DMS 273 (cell line): Measurements from ENCODE around the gene CHST1.

Experiments used
- DNase-seq: peaks from one replicate; lab custom pipeline; 2025; ENCODE audit not compliant: unreplicated experiment; lab: John Stamatoyannopoulos, UW

The CHST1 gene

DNA sequence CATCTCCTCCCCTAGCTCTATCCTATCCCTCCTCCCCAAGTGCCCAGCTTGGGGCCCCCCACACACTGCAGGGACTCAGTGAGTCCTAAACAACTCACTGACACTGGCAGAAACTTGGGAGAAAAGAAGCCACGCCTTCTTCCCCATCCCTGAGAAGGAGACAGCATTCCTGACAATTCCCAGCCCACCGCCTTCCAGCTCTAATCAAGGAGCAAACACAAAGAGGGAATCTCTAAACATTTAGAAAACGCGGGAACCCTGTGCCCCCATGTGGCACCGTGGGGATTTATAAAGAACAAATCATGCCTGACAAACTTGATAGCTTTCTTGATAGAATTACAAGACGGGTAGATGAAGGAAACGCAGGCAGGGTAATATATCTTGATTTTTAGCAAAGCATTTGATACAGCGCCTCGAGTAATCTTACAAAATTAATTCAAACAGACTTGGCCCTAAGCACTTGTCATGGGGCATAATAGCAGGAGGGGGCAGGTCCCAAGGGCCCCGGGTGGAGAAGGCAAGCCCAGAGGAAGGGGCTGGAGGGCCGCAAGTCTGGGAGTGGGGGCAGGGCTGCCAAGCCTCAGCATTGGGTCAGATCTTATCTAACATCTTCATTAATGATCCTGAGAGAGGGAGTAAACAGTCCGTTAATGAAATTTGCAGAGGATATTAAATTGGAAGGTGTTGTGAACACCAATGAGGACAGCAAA lies 4.5 kb downstream of the CHST1 start:
- DNase-seq, result no peak

DNA sequence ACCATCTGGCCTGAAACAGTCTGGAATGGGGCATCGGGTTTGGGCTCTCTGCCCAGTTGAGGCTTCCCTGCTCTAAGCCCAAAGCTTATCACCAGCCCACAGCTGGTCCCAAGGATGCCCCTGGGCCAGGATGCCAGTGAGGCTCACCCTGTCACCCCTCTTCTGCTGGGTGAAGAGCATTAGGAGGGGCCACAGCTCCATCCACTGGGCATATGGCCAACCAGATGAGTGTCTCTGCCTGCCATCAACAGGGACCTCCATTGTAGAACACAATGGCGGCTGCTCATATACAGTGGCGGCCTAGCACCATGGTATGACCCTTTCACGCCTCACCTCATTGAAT lies 5.6 kb downstream of the CHST1 start:
- peak; percentile 50 for DNase-seq

DNA sequence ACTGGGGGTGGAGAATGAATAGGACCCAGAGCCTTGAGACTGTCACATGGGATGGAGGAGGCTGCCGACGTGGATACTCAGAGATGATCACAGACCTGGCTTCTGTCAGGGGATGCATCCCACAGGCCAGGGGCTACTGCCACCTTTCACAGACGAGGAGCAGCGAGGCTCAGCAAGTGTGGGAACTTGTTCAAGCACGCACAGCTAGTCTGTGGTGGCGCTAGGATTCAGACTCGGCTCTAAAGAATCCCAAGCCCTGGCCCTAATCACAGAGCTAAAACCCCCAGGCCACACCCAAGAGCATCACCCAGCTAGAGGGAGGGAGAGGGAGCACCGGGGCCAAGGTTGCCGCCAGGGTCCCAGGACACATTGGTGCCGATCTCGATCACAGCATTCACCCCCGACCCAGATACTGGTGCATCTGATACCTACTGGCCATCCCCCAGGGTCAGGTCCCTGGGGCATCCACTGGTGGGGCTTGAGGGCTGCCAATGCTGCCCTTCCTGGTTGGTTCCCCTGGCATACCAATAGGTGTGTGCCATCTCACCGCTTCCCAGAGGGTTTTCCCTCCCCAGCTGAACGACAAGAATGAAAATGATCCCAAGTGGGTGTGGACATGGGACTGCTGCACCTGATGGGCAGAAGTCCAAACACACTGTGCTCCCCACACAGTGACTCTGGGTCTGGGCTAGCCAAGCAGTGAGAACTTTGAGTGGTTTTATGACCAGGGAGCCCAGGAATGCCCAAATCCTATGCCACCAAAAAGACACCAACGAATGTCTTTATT lies 6.2 kb downstream of the CHST1 start:
- DNase-seq, result no peak

DNA sequence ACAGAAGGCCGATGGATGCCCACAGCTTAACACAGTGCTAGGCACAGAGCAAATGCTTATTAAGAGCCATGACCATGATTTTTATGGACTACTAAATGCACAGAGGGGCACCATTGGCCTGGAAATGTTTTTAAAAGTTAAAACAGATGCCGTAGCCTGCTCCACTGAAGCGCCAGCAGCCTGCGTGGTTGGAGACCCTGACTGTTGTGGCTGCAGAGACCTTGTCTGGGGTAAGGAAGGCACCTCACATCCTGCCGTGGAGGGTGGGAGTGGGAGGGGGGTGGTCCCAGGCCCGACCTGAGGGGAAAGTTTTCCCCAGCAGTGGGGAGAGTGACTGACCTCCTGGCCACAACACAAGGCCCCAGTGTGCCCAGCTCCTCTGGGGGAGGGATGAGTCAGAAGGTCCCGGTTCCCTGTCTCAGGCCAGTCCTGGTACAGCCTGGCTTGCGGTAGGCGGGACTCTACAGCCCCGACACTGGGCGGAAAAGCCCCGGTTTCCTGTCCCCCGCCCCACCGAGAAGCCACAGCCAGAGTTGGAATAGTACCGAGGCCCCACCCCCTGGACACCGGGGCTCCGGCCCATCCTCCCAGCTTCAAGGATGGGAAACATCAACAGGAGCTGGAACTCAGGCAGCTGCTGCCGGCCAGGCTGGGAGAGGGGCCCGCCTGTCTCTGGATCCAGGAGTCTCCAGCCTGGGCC lies 7.0 kb downstream of the CHST1 start:
- DNase-seq, result peak; percentile 28

DNA sequence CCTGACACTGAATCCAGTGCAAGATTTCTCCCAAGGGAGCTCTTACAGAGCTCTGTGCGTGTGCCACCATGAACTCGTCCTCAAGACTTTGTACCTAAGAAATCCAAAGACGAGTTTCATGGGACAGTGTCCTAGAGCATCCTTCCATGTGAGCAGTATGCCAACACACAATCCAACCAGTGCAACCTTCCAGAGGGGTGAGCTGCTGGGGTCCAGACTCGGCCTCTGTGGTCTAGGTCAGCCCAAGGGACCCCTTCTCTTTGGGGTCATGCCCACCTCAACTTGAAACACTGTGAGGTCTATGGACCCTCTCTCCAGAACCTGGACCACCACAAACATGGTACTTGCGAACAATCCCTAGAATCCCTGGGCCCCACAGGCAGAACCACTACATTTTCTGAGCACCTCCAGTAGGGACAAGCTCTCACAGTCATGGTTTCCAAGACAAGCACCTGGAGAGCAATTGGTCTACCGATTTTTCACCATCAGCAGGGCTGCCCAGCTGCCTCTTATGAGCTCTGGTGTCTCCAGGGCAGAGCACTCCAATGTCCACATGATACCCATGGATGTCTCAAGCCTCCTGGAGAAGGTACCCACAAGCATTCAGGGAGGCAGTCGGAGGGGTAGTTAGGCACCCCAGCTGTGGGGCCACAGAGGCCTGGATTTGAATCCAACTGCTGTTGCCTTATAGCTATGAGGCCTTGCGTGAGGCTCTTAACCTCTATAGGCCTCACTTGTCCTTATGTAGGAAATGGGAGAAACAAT lies 7.7 kb downstream of the CHST1 start:
- DNase-seq, result no peak

DNA sequence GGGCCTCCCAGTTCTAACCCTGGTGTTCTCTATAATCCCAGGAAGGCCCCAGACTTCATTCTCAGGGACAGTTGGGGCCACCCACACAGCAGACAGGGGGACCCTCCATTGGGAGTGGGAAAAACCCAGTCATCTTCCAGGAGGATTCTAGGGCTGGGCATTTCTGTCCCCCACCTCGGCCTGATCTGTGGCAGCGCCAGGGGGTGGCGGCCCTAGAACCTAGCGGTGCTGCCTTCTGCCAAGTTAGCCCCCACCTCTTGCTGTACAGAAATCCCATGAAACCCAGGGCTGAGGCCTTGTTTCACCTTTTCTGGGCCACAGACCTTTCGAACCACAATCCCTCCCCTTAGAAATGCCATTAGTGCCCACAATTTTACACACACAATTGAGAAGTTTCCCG lies 9.6 kb downstream of the CHST1 start:
- no peak for DNase-seq

DNA sequence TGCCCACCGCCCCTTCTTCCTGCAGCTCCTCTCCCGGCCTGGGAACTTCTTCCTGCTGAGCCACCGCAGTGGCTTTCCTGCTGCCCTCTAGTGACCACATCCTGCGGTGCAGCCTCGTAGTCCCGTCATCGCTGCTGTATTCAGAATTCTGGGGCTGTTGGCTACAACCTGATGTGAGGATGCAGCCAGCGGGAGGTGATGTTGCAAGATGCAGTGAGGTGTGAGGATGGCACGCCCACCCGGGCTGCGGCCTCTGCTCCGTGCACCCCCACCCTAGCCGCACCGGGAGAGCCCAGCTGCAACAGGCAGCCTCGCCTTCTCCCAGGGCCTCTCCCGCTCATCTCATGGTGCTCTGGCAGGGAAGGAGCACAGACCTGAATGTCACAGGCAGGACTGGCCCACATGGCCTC lies 10.1 kb downstream of the CHST1 start:
- DNase-seq, result peak; percentile 83

DNA sequence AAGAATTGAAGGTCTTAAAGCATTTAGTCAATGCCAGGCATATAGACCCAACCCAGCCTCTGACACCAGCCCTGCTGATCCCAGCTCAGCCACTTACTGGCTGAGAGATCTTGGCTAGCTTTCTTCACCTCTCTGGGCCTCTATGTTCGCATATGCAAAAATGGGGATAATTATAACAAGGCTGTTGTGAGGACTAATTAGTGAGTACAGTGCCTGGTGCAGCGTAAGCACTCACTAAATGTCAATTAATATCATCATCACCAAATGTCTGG lies 10.5 kb downstream of the CHST1 start:
- DNase-seq, result no peak

DNA sequence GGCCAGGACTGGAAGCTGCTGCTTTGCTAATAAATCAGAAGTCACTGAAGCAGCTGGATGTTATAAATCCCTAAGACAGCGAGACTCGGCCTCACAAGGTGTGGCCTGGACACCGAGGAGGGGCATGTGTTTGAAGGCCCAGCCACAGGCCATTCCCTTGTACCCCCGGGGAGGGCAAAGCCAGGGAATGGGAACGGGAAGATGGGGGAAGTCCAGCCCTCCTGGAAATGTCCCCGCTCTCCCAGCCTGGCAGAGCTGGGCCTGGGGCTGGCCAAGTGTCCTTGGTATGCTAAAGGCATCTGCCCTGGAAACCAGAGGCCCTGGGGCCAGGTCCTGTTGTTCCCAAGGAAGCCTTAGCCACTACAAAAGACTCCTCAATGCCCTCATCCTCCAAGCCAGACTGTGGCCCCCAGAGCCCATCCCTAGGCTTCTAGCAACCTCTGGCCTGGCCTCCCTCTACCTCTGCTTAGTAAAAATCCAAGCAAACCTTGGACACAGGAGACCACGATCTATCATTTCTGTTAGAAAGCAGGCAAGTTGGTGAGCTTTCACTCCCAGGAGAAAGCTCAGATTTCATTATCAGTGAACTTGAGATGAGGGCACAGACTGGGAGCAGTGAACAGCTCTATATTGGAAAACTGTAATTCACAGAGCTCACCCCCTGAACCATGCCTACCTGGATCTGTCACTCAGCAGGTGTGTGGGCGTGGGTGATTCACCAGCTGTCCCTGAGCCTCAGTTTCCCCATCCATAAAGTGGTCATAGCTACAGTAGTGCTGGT lies 11.0 kb downstream of the CHST1 start:
- peak; percentile 31 for DNase-seq

DNA sequence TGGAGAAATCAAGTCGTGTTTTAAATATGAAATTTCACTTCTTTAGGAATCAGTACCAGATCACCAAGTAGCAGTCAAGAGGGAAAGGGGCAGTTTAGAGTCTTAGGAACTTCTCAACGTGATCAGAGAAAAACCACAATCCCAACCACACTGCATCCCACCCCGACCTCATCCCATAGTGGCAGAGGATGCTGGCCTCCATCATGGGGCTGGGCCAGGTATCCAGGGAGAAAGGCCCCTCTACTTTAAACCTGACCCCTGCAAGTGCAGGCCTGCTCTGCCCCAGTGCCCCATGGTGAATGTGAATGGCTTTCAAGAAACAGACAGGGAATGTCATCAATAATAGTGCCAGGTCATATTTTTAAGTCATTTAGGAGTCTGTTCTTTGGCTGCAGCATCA lies 12.1 kb downstream of the CHST1 start:
- DNase-seq, result no peak

DNA sequence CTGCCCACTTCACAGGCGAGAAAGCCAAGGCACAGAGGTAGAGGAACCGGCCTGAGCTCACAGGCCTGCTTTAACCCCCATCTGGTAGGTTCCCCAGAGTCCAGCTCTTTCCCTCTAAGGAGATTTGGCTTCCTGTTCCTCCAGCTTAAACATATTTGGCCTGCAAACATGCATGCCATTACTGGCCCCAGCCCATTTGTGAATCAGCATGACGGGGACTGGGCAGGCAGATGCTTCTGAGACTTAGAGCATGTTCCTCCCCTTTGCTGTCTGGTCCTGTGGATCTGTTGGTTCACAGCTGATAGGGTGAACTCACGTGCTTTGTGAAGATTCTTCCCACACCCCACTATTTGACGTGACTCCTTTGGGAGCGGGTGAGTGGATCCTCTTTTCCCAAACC lies 12.6 kb downstream of the CHST1 start:
- no peak for DNase-seq

DNA sequence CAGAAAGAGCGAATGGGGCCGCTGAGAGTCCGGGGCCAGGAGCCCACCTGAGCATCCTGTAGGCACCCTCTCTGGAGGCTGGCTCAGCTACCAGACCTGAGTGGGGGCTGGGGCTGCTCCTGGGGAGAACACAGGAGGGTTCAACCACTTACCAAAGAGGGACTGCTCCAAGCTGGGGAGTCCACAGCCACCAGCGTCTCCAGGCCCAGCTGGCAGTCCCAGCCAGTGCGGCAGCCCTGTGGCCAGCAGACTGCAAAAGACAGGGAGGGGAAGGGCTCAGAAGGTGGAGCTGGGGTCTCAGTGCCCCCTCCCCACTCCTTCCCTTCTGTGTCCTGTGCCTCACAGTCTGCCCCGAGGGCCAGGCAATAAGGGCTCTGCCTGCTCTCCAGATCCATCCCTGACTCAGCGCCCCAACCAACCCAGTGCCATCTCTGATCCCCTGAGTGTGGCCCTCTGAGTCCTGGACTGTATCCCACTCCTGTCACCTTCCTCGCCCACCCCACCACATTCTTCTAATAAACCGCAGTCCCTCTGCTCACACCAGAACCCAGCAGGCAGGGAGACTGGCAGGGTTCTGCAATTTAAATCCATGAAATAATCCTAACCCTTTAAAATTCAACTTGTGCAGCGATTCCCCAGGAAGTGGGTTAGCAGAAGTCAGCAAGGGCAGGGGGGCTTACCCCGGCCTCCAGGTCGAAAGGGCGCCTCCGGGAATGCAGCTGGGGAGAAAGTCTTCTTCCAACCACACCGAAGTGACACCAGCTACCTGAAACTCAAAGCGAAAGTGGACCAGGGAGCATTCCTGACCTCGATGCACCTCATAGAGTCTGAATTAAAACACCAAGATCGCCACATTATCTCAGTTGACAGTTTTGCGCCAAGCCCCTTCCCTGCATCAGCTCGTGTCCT lies 13.3 kb downstream of the CHST1 start:
- no peak for DNase-seq

DNA sequence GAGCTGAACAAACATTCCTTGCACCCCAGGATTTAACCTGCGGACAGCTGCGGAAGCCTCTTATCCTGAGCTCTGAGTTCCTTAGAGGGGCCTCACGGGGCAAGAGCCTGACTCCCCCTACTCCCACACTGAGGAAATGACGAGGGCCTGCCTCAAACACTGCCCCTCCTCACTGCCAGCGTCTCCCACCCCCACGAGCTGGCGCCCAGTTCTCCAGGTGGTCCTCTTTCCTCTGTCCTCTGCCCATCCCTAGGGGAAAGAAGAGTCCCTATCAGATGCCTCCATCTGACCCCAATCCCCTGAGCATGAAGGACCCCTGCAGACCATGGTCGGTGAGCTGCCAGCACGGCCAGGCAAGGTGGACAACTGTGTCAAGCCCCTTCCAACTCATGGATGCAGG lies 14.3 kb downstream of the CHST1 start:
- no peak for DNase-seq

DNA sequence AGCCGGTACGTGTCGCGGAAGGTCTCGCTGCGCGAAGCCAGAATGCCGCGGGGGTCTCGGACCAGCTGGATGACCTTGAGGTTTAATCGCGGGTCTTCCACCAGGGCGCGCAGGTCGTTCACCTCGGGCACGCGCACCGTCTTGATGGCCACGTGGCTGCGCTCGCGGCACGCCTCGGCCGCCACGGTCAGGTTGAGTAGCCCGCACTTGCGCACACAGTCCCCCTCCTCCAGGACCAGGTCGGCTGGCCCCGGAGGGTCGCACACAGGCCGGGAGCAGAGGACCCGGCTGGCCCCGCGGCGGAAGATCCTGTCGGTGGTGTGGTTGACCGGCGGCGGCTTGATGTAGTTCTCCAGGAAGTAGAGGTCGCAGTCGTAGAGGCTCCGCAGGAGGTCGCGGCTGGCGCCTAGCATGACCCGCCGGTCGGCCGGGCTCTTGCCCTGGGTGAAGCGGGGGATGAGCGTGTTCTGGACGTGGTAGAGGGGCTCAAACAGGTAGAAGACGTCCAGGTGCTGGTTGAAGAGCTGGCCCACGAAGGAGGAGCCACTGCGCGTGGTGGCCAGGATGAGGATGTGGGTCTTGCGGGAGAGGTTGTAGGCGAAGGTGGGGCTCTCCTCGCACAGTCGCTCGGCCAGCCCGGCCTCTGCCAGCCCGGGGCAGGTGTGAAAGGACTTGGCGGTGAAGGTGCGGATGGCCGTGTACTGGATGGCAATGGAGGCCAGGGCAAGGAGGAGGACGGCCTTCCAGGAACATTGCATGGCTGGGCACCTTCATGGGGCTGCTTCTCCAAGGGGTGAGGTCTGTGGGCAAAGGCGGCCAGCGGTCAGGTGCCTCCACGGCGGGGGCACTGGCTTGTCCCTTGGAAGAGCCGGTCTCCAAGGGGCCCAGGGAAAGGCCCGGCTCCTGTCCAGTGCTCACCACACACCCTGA lies 15.0 kb downstream of the CHST1 start:
- DNase-seq, result no peak

DNA sequence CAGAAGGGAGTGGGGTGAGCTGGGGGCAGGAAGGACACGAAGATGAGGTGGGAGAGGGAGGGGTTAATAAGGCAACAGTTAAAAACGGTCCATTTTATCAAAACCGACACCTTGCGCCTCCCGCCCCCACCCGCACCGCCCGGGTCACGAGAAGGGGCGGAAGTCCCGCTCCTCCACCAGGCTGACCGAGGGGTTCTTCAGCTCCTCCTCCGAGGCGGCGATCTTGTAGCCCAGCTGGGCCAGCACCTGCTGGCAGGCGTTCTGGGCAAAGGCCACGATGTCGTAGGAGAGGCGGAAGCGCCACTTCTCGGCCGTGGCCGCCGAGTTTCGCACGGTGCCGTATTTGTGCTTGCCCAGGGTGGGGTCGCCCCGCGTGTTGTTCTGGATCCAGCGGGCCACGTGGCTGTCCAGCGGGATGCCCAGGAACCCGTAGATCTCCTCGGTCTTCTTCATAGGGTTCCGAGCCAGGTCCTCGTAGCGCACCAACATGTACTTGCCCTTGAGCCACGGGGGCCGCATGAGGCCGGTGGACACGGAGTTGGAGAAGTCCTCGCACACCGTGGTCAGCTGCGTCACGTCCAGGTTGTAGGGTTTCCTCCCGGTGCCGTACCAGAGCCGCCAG lies 15.8 kb downstream of the CHST1 start:
- no peak for DNase-seq

DNA sequence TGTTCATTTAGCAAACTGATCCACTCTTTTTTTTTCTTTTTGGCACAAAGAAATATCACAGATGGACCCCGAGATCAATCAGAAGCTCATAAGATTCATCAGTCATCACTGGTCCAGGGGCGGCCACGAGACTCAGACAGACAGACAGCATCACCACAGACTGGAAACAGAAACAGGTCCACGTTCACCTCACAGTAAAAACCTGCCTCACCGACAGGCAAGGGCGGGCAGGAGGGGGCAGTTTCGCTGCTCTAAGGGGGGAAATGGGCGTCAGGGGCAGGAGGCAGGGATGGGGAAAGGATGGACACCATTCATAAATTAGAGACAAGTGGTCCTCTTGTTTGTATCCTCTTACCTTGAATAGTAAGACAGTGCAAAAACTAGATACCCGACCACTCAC lies 16.5 kb downstream of the CHST1 start:
- no peak for DNase-seq

DNA sequence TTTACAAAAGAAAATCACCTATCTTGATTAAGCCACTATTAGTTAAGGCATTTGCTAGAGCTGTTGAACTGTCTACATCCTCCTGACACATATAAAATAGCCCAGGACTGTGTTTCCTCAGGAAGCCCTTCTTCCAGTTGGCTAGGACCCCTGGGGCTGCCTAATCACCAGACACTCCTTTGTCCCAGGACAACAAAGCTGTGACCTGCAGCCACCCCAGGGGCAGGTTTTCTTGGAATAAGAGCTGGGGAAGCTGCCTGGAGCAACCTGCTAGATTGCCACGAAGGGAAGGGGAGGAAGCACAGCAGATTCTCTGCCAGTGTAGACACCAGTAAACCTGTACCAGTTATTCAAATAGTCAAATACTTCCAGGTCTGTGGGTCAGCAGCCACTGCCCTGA lies 17.6 kb downstream of the CHST1 start:
- DNase-seq, result no peak

DNA sequence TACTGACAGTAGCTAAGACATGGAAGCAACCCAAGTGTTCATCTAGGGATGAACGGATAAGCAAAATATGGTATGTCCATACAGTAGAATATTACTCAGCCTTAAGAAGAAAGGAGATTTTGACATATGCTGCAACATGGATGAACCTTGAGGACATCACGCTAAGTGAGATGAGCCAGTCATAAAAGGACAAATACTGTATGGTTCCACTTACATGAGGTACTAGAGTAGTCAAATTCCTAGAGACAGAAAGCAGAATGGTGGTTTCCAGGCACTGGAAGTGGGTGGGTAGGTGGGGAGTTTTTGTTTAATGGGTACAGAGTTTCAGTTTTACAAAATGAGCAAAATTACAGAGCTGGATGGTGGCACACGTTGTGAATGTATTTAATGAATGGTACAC lies 18.1 kb downstream of the CHST1 start:
- DNase-seq, result no peak
